A673 (cell line): Measurements from ENCODE around the gene SERF2. TPM values are rescaled to one million over a fixed set of nuclear protein-coding genes. Genes with fewer than 3 reads are reported as not detected.
"Not testable (repeated sequence)": the region's sequence is repeated elsewhere in the genome, so short reads cannot be mapped to it uniquely, and the experiment has no call there.

Source experiments
- Bru-seq: library from RNA; stranded (reverse); fragments of 400-500 nt; gene quantifications from one replicate; lab custom pipeline; 2021; lab: Mats Ljungman, UMichigan
- BruChase-seq, 2 experiments: library from RNA; stranded (reverse); fragments of 400-500 nt; gene quantifications; one replicate each; lab custom pipeline; 2021; lab: Mats Ljungman, UMichigan
- BruUV-seq: library from RNA; stranded (reverse); fragments of 400-500 nt; replicated peaks from 2 replicates; lab custom pipeline; 2021; lab: Mats Ljungman, UMichigan
- CTCF ChIA-PET: fragments of 300-600 bp; sonication (Branson Sonifier 250); formaldehyde crosslinking; loops from one replicate; lab custom pipeline; 2022; ENCODE audit warnings: antibody characterized with exemption; lab: Charles Lee
- POLR2A ChIA-PET: fragments of 300-600 bp; sonication (Branson Sonifier 250); formaldehyde crosslinking; loops from one replicate; lab custom pipeline; 2022; ENCODE audit warnings: antibody characterized with exemption; ENCODE audit not compliant: low non-redundant PET; lab: Charles Lee
- DNase-seq: peaks from one replicate; pipeline ENCODE4 v3.0.0-alpha.2; 2015; ENCODE audit warnings: low spot score
- H3K27ac ChIP-seq: fragments of 200-600 bp; sonication (generic); 2 replicates; pipeline ENCODE4 v1.5.1; 2016; ENCODE audit warnings: mixed run types, low read depth, mild to moderate bottlenecking, mixed read lengths, antibody characterized with exemption, low read length; ENCODE audit not compliant: poor library complexity, severe bottlenecking
- H3K27me3 ChIP-seq: fragments of 200-600 bp; sonication (generic); replicated peaks from 2 replicates; pipeline ENCODE4 v1.6.1; 2017; ENCODE audit warnings: mixed run types, low read depth, mild to moderate bottlenecking, mixed read lengths, antibody characterized with exemption, low read length; ENCODE audit not compliant: insufficient read depth, poor library complexity
- H3K36me3 ChIP-seq: fragments of 200-600 bp; sonication (generic); 2 replicates; pipeline ENCODE4 v1.6.1; 2016; ENCODE audit warnings: mixed run types, mild to moderate bottlenecking, mixed read lengths, antibody characterized with exemption, low read length; ENCODE audit not compliant: insufficient read depth, poor library complexity, severe bottlenecking
- H3K4me1 ChIP-seq: fragments of 200-600 bp; sonication (generic); 2 replicates; pipeline ENCODE4 v1.6.1; 2017; ENCODE audit warnings: mixed run types, mild to moderate bottlenecking, mixed read lengths, antibody characterized with exemption, low read length; ENCODE audit not compliant: insufficient read depth, poor library complexity, severe bottlenecking
- H3K4me3 ChIP-seq: fragments of 200-600 bp; sonication (generic); 2 replicates; pipeline ENCODE4 v1.5.1; 2016; ENCODE audit warnings: low read depth, mixed run types, mild to moderate bottlenecking, mixed read lengths, low read length; ENCODE audit not compliant: poor library complexity, severe bottlenecking
- H3K9me3 ChIP-seq: fragments of 200-600 bp; sonication (generic); 2 replicates; pipeline ENCODE4 v1.6.1; 2016; ENCODE audit warnings: mixed run types, low read depth, mild to moderate bottlenecking, mixed read lengths, antibody characterized with exemption, low read length; ENCODE audit not compliant: poor library complexity, severe bottlenecking
- EZH2 ChIP-seq: fragments of 200-600 bp; sonication (generic); IDR thresholded peaks from 2 replicates; pipeline ENCODE4 v1.6.1; 2017; ENCODE audit warnings: borderline replicate concordance, low read depth, mild to moderate bottlenecking, mixed read lengths, antibody characterized with exemption, low read length; ENCODE audit not compliant: poor library complexity, severe bottlenecking
- intact Hi-C: fragments of 100-400 bp; cut with micrococcal nuclease; formaldehyde crosslinking; loops from one replicate; pipeline ENCODE4 v1.10.0; 2022; ENCODE audit not compliant: unreplicated experiment
- long read RNA-seq: library from polyadenylated mRNA; stranded (forward); transcript quantifications from one replicate; pipeline ENCODE4 v2.0.0, GENCODE V29; 2022
- total RNA-seq: library from RNA; stranded (reverse); gene quantifications from 2 replicates; pipeline ENCODE4 v1.2.3, GENCODE V29; 2021
- TF ChIP-seq, protein P1 (sequence below): fragments of 300-800, 200-600 bp; sonication (generic); conservative IDR thresholded peaks from 2 replicates; pipeline ENCODE4 v1.5.1; 2017; ENCODE audit warnings: low read depth, mild to moderate bottlenecking, antibody characterized with exemption, low read length, moderate library complexity, mixed read lengths

SERF2 gene
- total RNA-seq (632 and 654 TPM in 2 replicates), Bru-seq, nascent RNA (percentile 85 among the genes with signal in this experiment), BruChase-seq, experiment 1, labeled RNA remaining after a 2-hour chase (percentile 76 among the genes with signal in this experiment), BruChase-seq, experiment 2, labeled RNA remaining after a 6-hour chase (percentile 86 among the genes with signal in this experiment)
- long read RNA-seq, transcript SERF2-201 (3 exons, 1,537 nt), result major isoform, 957 of 1,020 reads
- long read RNA-seq, transcript SERF2-207 (2 exons, 582 nt), result minor isoform, 7 of 1,020 reads
- long read RNA-seq, transcript SERF2-202 (3 exons, 506 nt), result minor isoform, 10 of 1,020 reads
- long read RNA-seq, transcript SERF2-216 (2 exons, 1,030 nt), result minor isoform, 15 of 1,020 reads
- long read RNA-seq, partial matches to known transcripts, result 4 of 1,020 reads
- long read RNA-seq, other reads (novel, unspliced or antisense), result 14 of 1,020 reads

DNA sequence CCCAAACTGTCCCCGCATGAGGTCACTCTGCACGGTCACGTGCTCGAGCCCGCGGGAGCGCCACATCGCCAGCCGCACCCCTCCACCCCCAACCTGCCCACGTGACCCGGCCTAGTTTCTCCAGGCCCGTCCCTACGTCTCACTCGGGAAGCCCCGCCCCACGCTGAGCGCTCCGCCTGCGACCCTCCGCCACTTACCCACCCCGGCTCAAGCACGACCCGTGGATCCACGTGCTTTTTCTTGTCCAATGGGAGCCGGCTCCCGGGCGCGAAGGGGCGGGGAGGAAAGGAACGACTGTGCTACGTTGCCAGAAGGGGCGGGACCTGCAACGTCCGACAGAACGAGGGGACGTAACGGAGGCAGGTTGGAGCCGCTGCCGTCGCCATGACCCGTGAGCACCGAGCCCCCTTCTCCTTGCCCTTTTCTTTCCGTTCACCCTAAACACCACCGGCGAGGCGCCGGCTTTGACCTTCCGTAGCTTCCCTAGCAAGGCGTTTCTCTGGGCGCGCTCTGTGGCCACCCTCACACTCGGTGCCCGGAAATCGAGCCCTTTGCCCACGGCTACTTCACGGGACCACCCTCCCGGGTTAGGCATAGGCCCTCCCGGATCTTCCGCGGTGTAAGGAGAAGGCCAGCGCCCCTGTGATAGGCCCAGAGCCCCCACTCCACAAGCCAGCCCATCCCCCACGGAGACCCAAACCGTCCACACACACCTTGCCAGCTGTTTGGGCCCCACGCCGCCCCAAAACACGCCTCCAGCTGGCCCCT, at the start of gene SERF2:
Gene SERF2, plus strand, starts transcription at position 328 of the 768 bp plus-strand sequence. Its CDS starts 57 bp downstream, at position 385.
- intact Hi-C loops, result no loop called here
- H3K36me3 ChIP-seq, result peaks cover 39% of the 10 kb centered on the region
- DNase-seq, result peak; percentile 100
- H3K4me3 ChIP-seq, result peak within 1 kb of the TSS; percentile 79
- ChIA-PET CTCF (interaction anchor here (0.5 kb wide), 1 partner anchor 496 kb away, joined by 3 read pairs; the partner anchor contains the start of gene GOLM2), POLR2A (interaction anchor here (0.6 kb wide), 1 partner anchor 1313 kb away, joined by 10 read pairs; no protein-coding TSS in a partner anchor)
- H3K27ac ChIP-seq, result peak within 1 kb of the TSS; percentile 97
- no peaks in the 10 kb centered on the region for H3K27me3 ChIP-seq
- no peak for TF ChIP-seq EZH2
- TF ChIP-seq, protein P1, sequence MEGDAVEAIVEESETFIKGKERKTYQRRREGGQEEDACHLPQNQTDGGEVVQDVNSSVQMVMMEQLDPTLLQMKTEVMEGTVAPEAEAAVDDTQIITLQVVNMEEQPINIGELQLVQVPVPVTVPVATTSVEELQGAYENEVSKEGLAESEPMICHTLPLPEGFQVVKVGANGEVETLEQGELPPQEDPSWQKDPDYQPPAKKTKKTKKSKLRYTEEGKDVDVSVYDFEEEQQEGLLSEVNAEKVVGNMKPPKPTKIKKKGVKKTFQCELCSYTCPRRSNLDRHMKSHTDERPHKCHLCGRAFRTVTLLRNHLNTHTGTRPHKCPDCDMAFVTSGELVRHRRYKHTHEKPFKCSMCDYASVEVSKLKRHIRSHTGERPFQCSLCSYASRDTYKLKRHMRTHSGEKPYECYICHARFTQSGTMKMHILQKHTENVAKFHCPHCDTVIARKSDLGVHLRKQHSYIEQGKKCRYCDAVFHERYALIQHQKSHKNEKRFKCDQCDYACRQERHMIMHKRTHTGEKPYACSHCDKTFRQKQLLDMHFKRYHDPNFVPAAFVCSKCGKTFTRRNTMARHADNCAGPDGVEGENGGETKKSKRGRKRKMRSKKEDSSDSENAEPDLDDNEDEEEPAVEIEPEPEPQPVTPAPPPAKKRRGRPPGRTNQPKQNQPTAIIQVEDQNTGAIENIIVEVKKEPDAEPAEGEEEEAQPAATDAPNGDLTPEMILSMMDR, result no peak
- H3K4me1 ChIP-seq, result peaks cover 13% of the 10 kb centered on the region
- H3K9me3 ChIP-seq, result no peaks in the 10 kb centered on the region
- TSS peak; percentile 56 for BruUV-seq

DNA sequence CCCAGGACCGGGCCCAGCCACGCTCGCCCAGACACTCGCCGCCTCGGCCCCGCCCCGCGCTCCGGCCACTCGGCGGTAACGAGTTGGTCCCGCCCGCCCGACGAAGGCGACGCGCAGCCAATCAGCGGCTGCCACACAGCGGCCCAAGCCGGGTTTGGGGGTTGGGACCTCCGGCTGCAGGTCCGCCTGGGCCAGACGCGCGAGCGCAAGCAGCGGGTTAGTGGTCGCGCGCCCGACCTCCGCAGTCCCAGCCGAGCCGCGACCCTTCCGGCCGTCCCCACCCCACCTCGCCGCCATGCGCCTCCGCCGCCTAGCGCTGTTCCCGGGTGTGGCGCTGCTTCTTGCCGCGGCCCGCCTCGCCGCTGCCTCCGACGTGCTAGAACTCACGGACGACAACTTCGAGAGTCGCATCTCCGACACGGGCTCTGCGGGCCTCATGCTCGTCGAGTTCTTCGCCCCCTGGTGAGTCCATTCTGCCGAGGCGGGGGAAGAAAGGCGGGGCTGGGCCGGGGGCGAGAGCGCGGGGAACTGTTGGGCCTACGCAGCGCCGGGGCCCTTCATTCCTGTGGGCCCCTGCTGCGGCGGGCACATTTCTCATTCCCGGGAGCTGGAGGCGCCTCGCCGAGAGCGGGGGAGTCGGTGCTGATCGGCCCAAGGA, 45.7 kb upstream of the SERF2 start, which contains the start of gene PDIA3:
Gene PDIA3, plus strand, starts transcription at position 194 of the 658 bp plus-strand sequence. Its CDS starts 102 bp downstream, at position 296.
- POLR2A ChIA-PET, H3K9me3 ChIP-seq, H3K36me3 ChIP-seq, H3K27me3 ChIP-seq, CTCF ChIA-PET, BruUV-seq: not testable (repeated sequence)
- TF ChIP-seq, protein P1, result peak; percentile 25; the same call in 1 of the 2 replicates
- peak within 1 kb of the TSS; percentile 96 for H3K27ac ChIP-seq
- H3K4me1 ChIP-seq, result peaks cover 17% of the 10 kb centered on the region
- H3K4me3 ChIP-seq, result peak within 1 kb of the TSS; percentile 82
- intact Hi-C loops, result loop anchor here (10.0 kb wide), 1 partner anchor 342 kb away; no protein-coding TSS in a partner anchor
- DNase-seq, result peak; percentile 91

DNA sequence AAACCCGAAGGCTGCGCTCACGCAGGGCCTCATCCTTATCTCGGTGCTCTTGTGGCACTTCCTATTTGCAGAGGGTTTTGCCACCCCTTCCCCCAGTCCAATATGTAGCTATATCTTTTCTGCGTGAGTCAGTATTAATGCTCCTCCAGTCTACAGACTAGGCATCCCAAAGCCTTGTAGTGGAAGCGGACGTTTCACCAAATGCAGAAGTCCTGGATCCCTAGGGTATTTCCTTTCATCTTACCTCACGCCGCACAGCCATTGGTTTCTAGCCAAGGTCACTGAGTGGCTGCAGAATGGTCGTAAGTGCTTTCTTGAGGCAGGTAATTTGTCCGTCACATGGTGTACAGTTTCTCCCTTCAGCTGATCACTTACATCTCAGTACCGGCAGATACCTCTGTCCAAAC, 45.2 kb upstream of the SERF2 start:
- BruUV-seq, H3K36me3 ChIP-seq, CTCF ChIA-PET, POLR2A ChIA-PET, H3K9me3 ChIP-seq, H3K27me3 ChIP-seq: not testable (repeated sequence)
- DNase-seq, result peak; percentile 9
- Histone ChIP-seq H3K27ac (peak overlapping the region; percentile 96), H3K4me1 (peaks cover 17% of the 10 kb centered on the region), H3K4me3 (peak overlapping the region; percentile 82)
- intact Hi-C loops, result loop anchor here (10.0 kb wide), 1 partner anchor 342 kb away; no protein-coding TSS in a partner anchor
